GM23338 (cell line): ENCODE results near the gene MECP2. TPM values are rescaled to one million over a fixed set of nuclear protein-coding genes. Genes with fewer than 3 reads are reported as not detected.

Experiments
- ATAC-seq: fragments of 200-7000 bp; cut with Tn5 transposase; 3 replicates; pipeline ENCODE4 v1.9.1; 2020
- DNase-seq: peaks from one replicate; pipeline ENCODE4 v3.0.0-alpha.2; 2015; ENCODE audit warnings: low spot score
- H2AFZ ChIP-seq: fragments of 200-600 bp; sonication (generic); 2 replicates; pipeline ENCODE4 v1.8.0; 2016; ENCODE audit warnings: antibody characterized with exemption, mild to moderate bottlenecking, moderate library complexity
- H3F3A ChIP-seq: fragments of 200-600 bp; sonication (generic); replicated peaks from 2 replicates; pipeline ENCODE4 v1.8.0; 2017; ENCODE audit warnings: antibody characterized with exemption, mixed run types, low read depth
- H3K27ac ChIP-seq: fragments of 200-600 bp; sonication (generic); 2 replicates; pipeline ENCODE4 v1.6.1; 2016; ENCODE audit warnings: low read depth
- H3K27me3 ChIP-seq: fragments of 200-600 bp; sonication (generic); 2 replicates; pipeline ENCODE4 v1.8.0; 2016; ENCODE audit warnings: mild to moderate bottlenecking, mixed run types, moderate library complexity; ENCODE audit not compliant: insufficient read depth
- H3K36me3 ChIP-seq: fragments of 200-600 bp; sonication (generic); 2 replicates; pipeline ENCODE4 v1.8.0; 2016; ENCODE audit warnings: mild to moderate bottlenecking; ENCODE audit not compliant: insufficient read depth
- H3K4me1 ChIP-seq: fragments of 200-600 bp; sonication (generic); 2 replicates; pipeline ENCODE4 v1.8.0; 2016; ENCODE audit warnings: mild to moderate bottlenecking, moderate library complexity; ENCODE audit not compliant: insufficient read depth
- H3K4me2 ChIP-seq: fragments of 200-600 bp; sonication (generic); 2 replicates; pipeline ENCODE4 v1.7.1; 2017; ENCODE audit warnings: mixed run types
- H3K4me3 ChIP-seq: fragments of 200-600 bp; sonication (generic); 2 replicates; pipeline ENCODE4 v1.6.1; 2016; ENCODE audit warnings: mixed run types
- H3K79me2 ChIP-seq: fragments of 200-600 bp; sonication (generic); replicated peaks from 2 replicates; pipeline ENCODE4 v1.8.0; 2017; ENCODE audit warnings: mild to moderate bottlenecking; ENCODE audit not compliant: insufficient read depth
- H3K9me2 ChIP-seq: fragments of 200-600 bp; sonication (generic); 2 replicates; pipeline ENCODE4 v1.8.0; 2017; ENCODE audit not compliant: insufficient read depth
- H4K20me1 ChIP-seq: fragments of 200-600 bp; sonication (generic); replicated peaks from 2 replicates; pipeline ENCODE4 v1.8.0; 2017; ENCODE audit warnings: mild to moderate bottlenecking; ENCODE audit not compliant: insufficient read depth
- H3K27ac Mint-ChIP-seq: 2 replicates; pipeline ENCODE4 v1.8.0; 2020; ENCODE audit warnings: inconsistent platforms, mild to moderate bottlenecking, moderate library complexity, mixed read lengths
- H3K27me3 Mint-ChIP-seq: 3 replicates; pipeline ENCODE4 v1.8.0; 2022; ENCODE audit warnings: low read depth, mild to moderate bottlenecking, moderate library complexity, mixed read lengths, inconsistent platforms; ENCODE audit not compliant: insufficient read depth, poor library complexity
- H3K36me3 Mint-ChIP-seq: 3 replicates; pipeline ENCODE4 v1.8.0; 2021; ENCODE audit warnings: low read depth, mild to moderate bottlenecking, inconsistent platforms, moderate library complexity, mixed read lengths
- H3K4me1 Mint-ChIP-seq: 3 replicates; pipeline ENCODE4 v1.8.0; 2020; ENCODE audit warnings: mild to moderate bottlenecking, inconsistent platforms, mixed read lengths
- H3K4me3 Mint-ChIP-seq: 3 replicates; pipeline ENCODE4 v1.8.0; 2021; ENCODE audit warnings: moderate library complexity, mild to moderate bottlenecking, inconsistent platforms, mixed read lengths
- H3K9me3 Mint-ChIP-seq: 3 replicates; pipeline ENCODE4 v1.8.0; 2020; ENCODE audit warnings: moderate library complexity, mild to moderate bottlenecking, inconsistent platforms, mixed read lengths
- CREB1 ChIP-seq: fragments of 250-450 bp; sonication (Bioruptor Pico); IDR thresholded peaks from 2 replicates; pipeline ENCODE4 v1.5.0; 2020; ENCODE audit warnings: low read depth, mild to moderate bottlenecking, moderate library complexity
- EZH2 ChIP-seq: fragments of 200-600 bp; sonication (generic); IDR thresholded peaks from one replicate; pipeline ENCODE4 v1.8.0; 2017; ENCODE audit warnings: antibody characterized with exemption, mild to moderate bottlenecking, low read depth; ENCODE audit not compliant: unreplicated experiment
- JUNB ChIP-seq: IDR thresholded peaks from one replicate; pipeline ENCODE4 v1.6.1; 2016; ENCODE audit warnings: antibody characterized with exemption; ENCODE audit not compliant: unreplicated experiment
- NANOG ChIP-seq: IDR thresholded peaks from 2 replicates; pipeline ENCODE4 v1.6.1; 2016; ENCODE audit warnings: antibody characterized with exemption, borderline replicate concordance
- POLR2AphosphoS5 ChIP-seq: IDR thresholded peaks from 2 replicates; pipeline ENCODE4 v1.6.1; 2016; ENCODE audit warnings: antibody characterized with exemption, low read depth
- STAT1 ChIP-seq: IDR thresholded peaks from one replicate; pipeline ENCODE4 v1.6.1; 2016; ENCODE audit warnings: antibody characterized with exemption; ENCODE audit not compliant: unreplicated experiment
- ZNF114 ChIP-seq: fragments of 250-450 bp; sonication (Bioruptor Pico); IDR thresholded peaks from 2 replicates; pipeline ENCODE4 v1.5.0; 2020; ENCODE audit warnings: mild to moderate bottlenecking, moderate library complexity
- ZNF331 ChIP-seq: fragments of 250-450 bp; sonication (Bioruptor Pico); IDR thresholded peaks from 2 replicates; pipeline ENCODE4 v1.5.0; 2020; ENCODE audit warnings: low read depth, mild to moderate bottlenecking, moderate library complexity
- polyA plus RNA-seq: library from polyadenylated mRNA; unstranded; fragments of >200 nt; fragmentation: Nextera tagmentation; extraction: Ambion mirVana; gene quantifications from 2 replicates; pipeline ENCODE4 v1.2.1, GENCODE V29; 2016
- total RNA-seq: library from RNA; depleted of rRNA; stranded (reverse); fragments of >200 nt; shearing (Covaris generic); gene quantifications from 2 replicates; pipeline ENCODE4 v1.2.3, GENCODE V29; 2014
- TF ChIP-seq, protein P1 (sequence below), 2 experiments: fragments of 200-600 bp in 1 of 2; sonication (generic) in 1 of 2; conservative IDR thresholded peaks; 2 replicates each; pipeline versions ENCODE4 v1.5.1 to v1.6.1; 2016 to 2017; ENCODE audit warnings: antibody characterized with exemption in 2 of 2, low read depth in 2 of 2, mild to moderate bottlenecking in 2 of 2, moderate library complexity in 1 of 2
- TF ChIP-seq, protein P2 (sequence below): IDR thresholded peaks from 2 replicates; pipeline ENCODE4 v1.6.1; 2016; ENCODE audit warnings: antibody characterized with exemption
- TF ChIP-seq, protein P3 (sequence below): IDR thresholded peaks from one replicate; pipeline ENCODE4 v1.6.1; 2018; ENCODE audit warnings: antibody characterized with exemption; ENCODE audit not compliant: unreplicated experiment

The MECP2 gene
- total and polyA plus RNA-seq, 2 experiments from 2014 or later, result 27.7 to 32.7 TPM

GRCh38 chrX:154030715-154031305 lies 66.7 kb downstream of the MECP2 start:
- H3K4me1 Mint-ChIP-seq, result peaks cover 34% of the 10 kb centered on the region
- H3K4me3 Mint-ChIP-seq, result no peak overlapping the region
- H3K27me3 Mint-ChIP-seq, result peaks cover 13% of the 10 kb centered on the region
- Histone ChIP-seq H3K27me3 (no peaks in the 10 kb centered on the region), H3K4me1 (peaks cover under 1% of the 10 kb centered on the region; the same call in 1 of the 2 replicates), H3K79me2 (peaks cover 17% of the 10 kb centered on the region; the same call in 1 of the 2 replicates), H3K27ac (no peak overlapping the region), H3F3A (no peaks in the 10 kb centered on the region), H3K4me2 (no peak overlapping the region), H2AFZ (no peak overlapping the region), H3K9me2 (no peaks in the 10 kb centered on the region), H4K20me1 (no peaks in the 10 kb centered on the region), H3K4me3 (no peak overlapping the region), H3K36me3 (no peaks in the 10 kb centered on the region)
- peaks cover 25% of the 10 kb centered on the region; the same call in 2 of the 3 replicates for H3K36me3 Mint-ChIP-seq
- TF ChIP-seq POLR2AphosphoS5, result no peak
- no peak for TF ChIP-seq EZH2
- no peak overlapping the region for H3K27ac Mint-ChIP-seq
- no peak for DNase-seq
- H3K9me3 Mint-ChIP-seq, result no peaks in the 10 kb centered on the region
- no peak for ATAC-seq

- Histone ChIP-seq H3K27me3 (no peaks in the 10 kb centered on the region), H3K36me3 (no peaks in the 10 kb centered on the region), H3K4me1 (no peaks in the 10 kb centered on the region; the same call in 1 of the 2 replicates), H3K79me2 (peaks cover 12% of the 10 kb centered on the region; the same call in 1 of the 2 replicates), H3K4me3 (no peak overlapping the region), H2AFZ (no peak overlapping the region), H3K4me2 (no peak overlapping the region), H3K9me2 (no peaks in the 10 kb centered on the region), H3F3A (no peaks in the 10 kb centered on the region), H4K20me1 (no peaks in the 10 kb centered on the region), H3K27ac (no peak overlapping the region)
- DNase-seq (no peak), ATAC-seq (no peak)
- H3K27ac Mint-ChIP-seq, result no peak overlapping the region
- peaks cover 25% of the 10 kb centered on the region; the same call in 2 of the 3 replicates for H3K36me3 Mint-ChIP-seq
- H3K4me3 Mint-ChIP-seq, result no peak overlapping the region
- no peaks in the 10 kb centered on the region for H3K9me3 Mint-ChIP-seq
- H3K27me3 Mint-ChIP-seq, result peaks cover 13% of the 10 kb centered on the region
- H3K4me1 Mint-ChIP-seq, result peaks cover 40% of the 10 kb centered on the region
- TF ChIP-seq JUNB (no peak), EZH2 (no peak), CREB1 (no peak), STAT1 (no peak), POLR2AphosphoS5 (no peak), ZNF114 (CRISPR knock-in tag) (no peak), ZNF331 (CRISPR knock-in tag) (no peak), NANOG (no peak)
- TF ChIP-seq, protein P1, sequence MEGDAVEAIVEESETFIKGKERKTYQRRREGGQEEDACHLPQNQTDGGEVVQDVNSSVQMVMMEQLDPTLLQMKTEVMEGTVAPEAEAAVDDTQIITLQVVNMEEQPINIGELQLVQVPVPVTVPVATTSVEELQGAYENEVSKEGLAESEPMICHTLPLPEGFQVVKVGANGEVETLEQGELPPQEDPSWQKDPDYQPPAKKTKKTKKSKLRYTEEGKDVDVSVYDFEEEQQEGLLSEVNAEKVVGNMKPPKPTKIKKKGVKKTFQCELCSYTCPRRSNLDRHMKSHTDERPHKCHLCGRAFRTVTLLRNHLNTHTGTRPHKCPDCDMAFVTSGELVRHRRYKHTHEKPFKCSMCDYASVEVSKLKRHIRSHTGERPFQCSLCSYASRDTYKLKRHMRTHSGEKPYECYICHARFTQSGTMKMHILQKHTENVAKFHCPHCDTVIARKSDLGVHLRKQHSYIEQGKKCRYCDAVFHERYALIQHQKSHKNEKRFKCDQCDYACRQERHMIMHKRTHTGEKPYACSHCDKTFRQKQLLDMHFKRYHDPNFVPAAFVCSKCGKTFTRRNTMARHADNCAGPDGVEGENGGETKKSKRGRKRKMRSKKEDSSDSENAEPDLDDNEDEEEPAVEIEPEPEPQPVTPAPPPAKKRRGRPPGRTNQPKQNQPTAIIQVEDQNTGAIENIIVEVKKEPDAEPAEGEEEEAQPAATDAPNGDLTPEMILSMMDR (conservative IDR thresholded peaks at IDR 0.05; ENCODE audit: low read depth in 2 of 2), result no peak
- TF ChIP-seq, protein P2, sequence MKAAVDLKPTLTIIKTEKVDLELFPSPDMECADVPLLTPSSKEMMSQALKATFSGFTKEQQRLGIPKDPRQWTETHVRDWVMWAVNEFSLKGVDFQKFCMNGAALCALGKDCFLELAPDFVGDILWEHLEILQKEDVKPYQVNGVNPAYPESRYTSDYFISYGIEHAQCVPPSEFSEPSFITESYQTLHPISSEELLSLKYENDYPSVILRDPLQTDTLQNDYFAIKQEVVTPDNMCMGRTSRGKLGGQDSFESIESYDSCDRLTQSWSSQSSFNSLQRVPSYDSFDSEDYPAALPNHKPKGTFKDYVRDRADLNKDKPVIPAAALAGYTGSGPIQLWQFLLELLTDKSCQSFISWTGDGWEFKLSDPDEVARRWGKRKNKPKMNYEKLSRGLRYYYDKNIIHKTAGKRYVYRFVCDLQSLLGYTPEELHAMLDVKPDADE, result no peak
- TF ChIP-seq, protein P3, sequence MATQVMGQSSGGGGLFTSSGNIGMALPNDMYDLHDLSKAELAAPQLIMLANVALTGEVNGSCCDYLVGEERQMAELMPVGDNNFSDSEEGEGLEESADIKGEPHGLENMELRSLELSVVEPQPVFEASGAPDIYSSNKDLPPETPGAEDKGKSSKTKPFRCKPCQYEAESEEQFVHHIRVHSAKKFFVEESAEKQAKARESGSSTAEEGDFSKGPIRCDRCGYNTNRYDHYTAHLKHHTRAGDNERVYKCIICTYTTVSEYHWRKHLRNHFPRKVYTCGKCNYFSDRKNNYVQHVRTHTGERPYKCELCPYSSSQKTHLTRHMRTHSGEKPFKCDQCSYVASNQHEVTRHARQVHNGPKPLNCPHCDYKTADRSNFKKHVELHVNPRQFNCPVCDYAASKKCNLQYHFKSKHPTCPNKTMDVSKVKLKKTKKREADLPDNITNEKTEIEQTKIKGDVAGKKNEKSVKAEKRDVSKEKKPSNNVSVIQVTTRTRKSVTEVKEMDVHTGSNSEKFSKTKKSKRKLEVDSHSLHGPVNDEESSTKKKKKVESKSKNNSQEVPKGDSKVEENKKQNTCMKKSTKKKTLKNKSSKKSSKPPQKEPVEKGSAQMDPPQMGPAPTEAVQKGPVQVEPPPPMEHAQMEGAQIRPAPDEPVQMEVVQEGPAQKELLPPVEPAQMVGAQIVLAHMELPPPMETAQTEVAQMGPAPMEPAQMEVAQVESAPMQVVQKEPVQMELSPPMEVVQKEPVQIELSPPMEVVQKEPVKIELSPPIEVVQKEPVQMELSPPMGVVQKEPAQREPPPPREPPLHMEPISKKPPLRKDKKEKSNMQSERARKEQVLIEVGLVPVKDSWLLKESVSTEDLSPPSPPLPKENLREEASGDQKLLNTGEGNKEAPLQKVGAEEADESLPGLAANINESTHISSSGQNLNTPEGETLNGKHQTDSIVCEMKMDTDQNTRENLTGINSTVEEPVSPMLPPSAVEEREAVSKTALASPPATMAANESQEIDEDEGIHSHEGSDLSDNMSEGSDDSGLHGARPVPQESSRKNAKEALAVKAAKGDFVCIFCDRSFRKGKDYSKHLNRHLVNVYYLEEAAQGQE, result no peak
These were observed 67.3 kb downstream of the MECP2 start for GRCh38 chrX:154030266-154030665.
